Measurements from ENCODE around the gene RPS6KC1. TPM values are rescaled to one million over a fixed set of nuclear protein-coding genes. Genes with fewer than 3 reads are reported as not detected.

The RPS6KC1 gene
- total and polyA plus RNA-seq, 9 of the 15 experiments (the other 6 are each of a cell fraction or from before 2014, with no cell fraction given): 4.3 to 34.6 (median 20.9) TPM

GRCh38 chr1:213051127-213051880, at the start of gene RPS6KC1 (continued):
- no peak for TF ChIP-seq ZNF407 (IDR thresholded peaks at IDR 0.05; ENCODE audit: low read depth)
- TF ChIP-seq ADNP (tag; IDR thresholded peaks at IDR 0.05): no peak
- TF ChIP-seq NBN (IDR thresholded peaks at IDR 0.05; ENCODE audit: low read depth): peak; percentile 89
- TF ChIP-seq TGIF2 (CRISPR knock-in tag; IDR thresholded peaks at IDR 0.05): peak; percentile 41; the same call in 1 of the 2 replicates
- no peak for TF ChIP-seq NFYB (IDR thresholded peaks at IDR 0.05; ENCODE audit: extremely low read depth, insufficient read length)
- TF ChIP-seq SMC3 (conservative IDR thresholded peaks at IDR 0.05; ENCODE audit: insufficient read depth, low read depth, low read length): no peak
- peak; percentile 79 for TF ChIP-seq HCFC1 (IDR thresholded peaks at IDR 0.05; ENCODE audit: low read depth, low read length)
- TF ChIP-seq EP300 (IDR thresholded peaks at IDR 0.05; ENCODE audit: low read length): peak; percentile 74
- TF ChIP-seq ZNF253 (CRISPR knock-in tag; conservative IDR thresholded peaks at IDR 0.05): no peak
- 0 out of 4 replicates have a peak, but pooled peaks of 1 of the 2 experiments have one; percentile 8 for TF ChIP-seq FOXA3 (CRISPR knock-in tag; conservative IDR thresholded peaks at IDR 0.05 in 1 of 2, IDR thresholded peaks at IDR 0.05 in 1 of 2)
- TF ChIP-seq ATF2 (CRISPR knock-in tag; IDR thresholded peaks at IDR 0.05): no peak
- TF ChIP-seq SIX5 (IDR thresholded peaks at IDR 0.05; ENCODE audit: borderline replicate concordance in 1 of 2, insufficient read depth in 1 of 2, low read depth in 1 of 2, low read length in 2 of 2): peak in 1 of 2 experiments; percentile 32; a peak in 1 of 4 replicates
- TF ChIP-seq SIRT6 (IDR thresholded peaks at IDR 0.05; ENCODE audit: low read depth, low read length): no peak
- TF ChIP-seq SP2 (IDR thresholded peaks at IDR 0.05; ENCODE audit: extremely low read depth, low read depth, low read length, poor library complexity, severe bottlenecking): no peak

All from K562 (cell line).